SU-DHL-6 (cell line): ENCODE data around the gene TLCD3B.

Source experiments
- H2AFZ ChIP-seq: fragments of 200-600 bp; sonication (generic); 2 replicates; pipeline ENCODE4 v1.6.1; 2014; ENCODE audit warnings: low read depth, mild to moderate bottlenecking, moderate library complexity, mixed read lengths, antibody characterized with exemption, low read length; ENCODE audit not compliant: severe bottlenecking
- H3F3A ChIP-seq: fragments of 200-600 bp; shearing (Covaris generic); 2 replicates; pipeline ENCODE4 v1.6.0; 2016; ENCODE audit warnings: antibody characterized with exemption, mild to moderate bottlenecking; ENCODE audit not compliant: insufficient read depth
- H3K27ac ChIP-seq: fragments of 200-600 bp; sonication (generic); 2 replicates; pipeline ENCODE4 v1.5.1; 2016; ENCODE audit warnings: low read depth, mild to moderate bottlenecking, low read length, moderate library complexity, mixed read lengths
- H3K27me3 ChIP-seq: fragments of 200-600 bp; sonication (generic), shearing (Covaris generic); 2 replicates; pipeline ENCODE4 v1.6.0; 2014; ENCODE audit warnings: mild to moderate bottlenecking, low read length
- H3K36me3 ChIP-seq: fragments of 200-600 bp; sonication (generic); 2 replicates; pipeline ENCODE4 v1.6.1; 2014; ENCODE audit warnings: mild to moderate bottlenecking, low read length, mixed read lengths
- H3K4me2 ChIP-seq: fragments of 300-600, 200-600 bp; shearing (Covaris generic), sonication (generic); 2 replicates; pipeline ENCODE4 v1.6.0; 2014; ENCODE audit warnings: low read length, low read depth, mild to moderate bottlenecking; ENCODE audit not compliant: poor library complexity, severe bottlenecking
- H3K4me3 ChIP-seq: fragments of 200-600 bp; sonication (generic); 2 replicates; pipeline ENCODE4 v1.5.1; 2014; ENCODE audit warnings: antibody characterized with exemption, low read length, mild to moderate bottlenecking, mixed read lengths; ENCODE audit not compliant: insufficient read depth, poor library complexity, severe bottlenecking
- H3K79me2 ChIP-seq: fragments of 200-600 bp; sonication (generic); 2 replicates; pipeline ENCODE4 v1.6.1; 2014; ENCODE audit warnings: mild to moderate bottlenecking, low read length, moderate library complexity; ENCODE audit not compliant: insufficient read depth
- H3K9ac ChIP-seq: fragments of 200-600 bp; sonication (generic); 2 replicates; pipeline ENCODE4 v1.7.0; 2014; ENCODE audit warnings: mild to moderate bottlenecking, low read length
- H3K9me2 ChIP-seq: fragments of 200-600 bp; sonication (generic); replicated peaks from 2 replicates; pipeline ENCODE4 v1.6.1; 2014; ENCODE audit warnings: low read length; ENCODE audit not compliant: insufficient read depth
- H3K9me3 ChIP-seq: fragments of 200-600 bp; sonication (generic); 2 replicates; pipeline ENCODE4 v1.6.1; 2014; ENCODE audit warnings: low read length, mixed read lengths; ENCODE audit not compliant: insufficient read depth
- H4K20me1 ChIP-seq: fragments of 200-600 bp; sonication (generic); 2 replicates; pipeline ENCODE4 v1.6.1; 2014; ENCODE audit warnings: low read depth, mild to moderate bottlenecking, antibody characterized with exemption, low read length, moderate library complexity, mixed read lengths
- EZH2phosphoT487 ChIP-seq: fragments of 200-600 bp; sonication (generic), shearing (Covaris generic); conservative IDR thresholded peaks from 2 replicates; pipeline ENCODE4 v1.6.1; 2018; ENCODE audit warnings: mild to moderate bottlenecking, antibody characterized with exemption, low read length, moderate library complexity, mixed read lengths
- TF ChIP-seq, protein P1 (sequence below): fragments of 200-600 bp; sonication (generic); IDR thresholded peaks from one replicate; pipeline ENCODE4 v1.5.1; 2017; ENCODE audit warnings: antibody characterized with exemption, mild to moderate bottlenecking, low read length, moderate library complexity; ENCODE audit not compliant: insufficient read depth, poor library complexity, severe bottlenecking

The TLCD3B gene

GRCh38 chr16:30060346-30060745 lies 29.3 kb upstream of the TLCD3B start:
- Histone ChIP-seq H3K4me3 (no peak overlapping the region), H3K79me2 (peaks cover 8% of the 10 kb centered on the region; the same call in 1 of the 2 replicates), H3K27me3 (no peaks in the 10 kb centered on the region), H4K20me1 (no peaks in the 10 kb centered on the region), H3K9me2 (no peaks in the 10 kb centered on the region), H3K36me3 (no peaks in the 10 kb centered on the region), H2AFZ (no peak overlapping the region), H3K4me2 (no peak overlapping the region), H3K9ac (no peak overlapping the region), H3K9me3 (no peaks in the 10 kb centered on the region), H3K27ac (no peak overlapping the region), H3F3A (no peaks in the 10 kb centered on the region)
- TF ChIP-seq EZH2phosphoT487 = no peak
- TF ChIP-seq, protein P1, sequence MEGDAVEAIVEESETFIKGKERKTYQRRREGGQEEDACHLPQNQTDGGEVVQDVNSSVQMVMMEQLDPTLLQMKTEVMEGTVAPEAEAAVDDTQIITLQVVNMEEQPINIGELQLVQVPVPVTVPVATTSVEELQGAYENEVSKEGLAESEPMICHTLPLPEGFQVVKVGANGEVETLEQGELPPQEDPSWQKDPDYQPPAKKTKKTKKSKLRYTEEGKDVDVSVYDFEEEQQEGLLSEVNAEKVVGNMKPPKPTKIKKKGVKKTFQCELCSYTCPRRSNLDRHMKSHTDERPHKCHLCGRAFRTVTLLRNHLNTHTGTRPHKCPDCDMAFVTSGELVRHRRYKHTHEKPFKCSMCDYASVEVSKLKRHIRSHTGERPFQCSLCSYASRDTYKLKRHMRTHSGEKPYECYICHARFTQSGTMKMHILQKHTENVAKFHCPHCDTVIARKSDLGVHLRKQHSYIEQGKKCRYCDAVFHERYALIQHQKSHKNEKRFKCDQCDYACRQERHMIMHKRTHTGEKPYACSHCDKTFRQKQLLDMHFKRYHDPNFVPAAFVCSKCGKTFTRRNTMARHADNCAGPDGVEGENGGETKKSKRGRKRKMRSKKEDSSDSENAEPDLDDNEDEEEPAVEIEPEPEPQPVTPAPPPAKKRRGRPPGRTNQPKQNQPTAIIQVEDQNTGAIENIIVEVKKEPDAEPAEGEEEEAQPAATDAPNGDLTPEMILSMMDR = no peak

GRCh38 chr16:30054959-30055553 lies 24.0 kb upstream of the TLCD3B start:
- Histone ChIP-seq H3K4me3 (no peak overlapping the region), H3K9ac (no peak overlapping the region), H3K27ac (no peak overlapping the region), H3F3A (no peaks in the 10 kb centered on the region; the same call in 1 of the 2 replicates), H3K4me2 (no peak overlapping the region), H3K9me2 (no peaks in the 10 kb centered on the region), H3K79me2 (no peaks in the 10 kb centered on the region), H2AFZ (no peak overlapping the region), H3K9me3 (no peaks in the 10 kb centered on the region), H4K20me1 (no peaks in the 10 kb centered on the region), H3K36me3 (no peaks in the 10 kb centered on the region), H3K27me3 (no peaks in the 10 kb centered on the region)
- TF ChIP-seq, protein P1 = peak; percentile 71
- no peak for TF ChIP-seq EZH2phosphoT487

DNA sequence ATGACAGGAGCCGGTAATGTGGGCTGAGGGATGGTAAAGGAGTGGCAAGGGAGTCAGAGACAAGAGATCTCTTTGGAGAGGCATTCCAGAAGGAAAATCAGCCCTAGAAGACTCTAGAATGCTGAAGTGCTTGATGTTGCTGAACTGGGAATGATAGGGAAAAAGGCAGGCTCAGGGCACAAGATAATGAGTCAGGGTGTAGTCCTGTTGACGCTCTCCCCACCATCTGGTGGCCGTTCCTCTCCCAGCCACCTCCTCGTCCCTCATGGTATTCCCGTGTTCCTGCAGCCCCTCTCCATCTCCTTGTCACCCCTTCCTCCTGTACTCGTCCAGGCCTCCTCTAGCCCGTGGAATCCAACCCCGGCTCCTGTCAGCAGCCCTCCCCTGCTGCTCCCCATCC lies 23.4 kb upstream of the TLCD3B start:
- H3K9me2 ChIP-seq = no peaks in the 10 kb centered on the region
- H3K27ac ChIP-seq = no peak overlapping the region
- H3K9me3 ChIP-seq = no peaks in the 10 kb centered on the region
- H3K9ac ChIP-seq = no peak overlapping the region
- no peaks in the 10 kb centered on the region for H4K20me1 ChIP-seq
- H3K27me3 ChIP-seq = no peaks in the 10 kb centered on the region
- no peak overlapping the region for H3K4me3 ChIP-seq
- no peak overlapping the region for H3K4me2 ChIP-seq
- H2AFZ ChIP-seq = no peak overlapping the region
- H3F3A ChIP-seq = no peaks in the 10 kb centered on the region; the same call in 1 of the 2 replicates
- TF ChIP-seq, protein P1 = no peak
- TF ChIP-seq EZH2phosphoT487 = no peak
- no peaks in the 10 kb centered on the region for H3K36me3 ChIP-seq
- no peaks in the 10 kb centered on the region for H3K79me2 ChIP-seq
